Muscle of back (tissue), 11 donors: ENCODE data around the gene FYB1. TPM values are rescaled to one million over a fixed set of nuclear protein-coding genes. Genes with fewer than 3 reads are reported as not detected.

Experiments used
- DNase-seq, 3 donors: peaks; one replicate each; pipeline versions ENCODE4 v3.0.0 to v3.0.0-alpha.2; 2013
- polyA plus RNA-seq, 10 donors: library from polyadenylated mRNA; unstranded; fragments of 120-200 nt; gene quantifications; one replicate each; pipeline ENCODE4 v1.2.1, GENCODE V29; 2013; ENCODE audit not compliant: insufficient read length in 10 of 10

The FYB1 gene
- polyA plus RNA-seq, 10 donors: 1.9 to 17.6 (median 2.8) TPM

GRCh38 chr5:39093352-39093751 is 126.0 kb downstream of the FYB1 start:
- no peak for DNase-seq

DNA sequence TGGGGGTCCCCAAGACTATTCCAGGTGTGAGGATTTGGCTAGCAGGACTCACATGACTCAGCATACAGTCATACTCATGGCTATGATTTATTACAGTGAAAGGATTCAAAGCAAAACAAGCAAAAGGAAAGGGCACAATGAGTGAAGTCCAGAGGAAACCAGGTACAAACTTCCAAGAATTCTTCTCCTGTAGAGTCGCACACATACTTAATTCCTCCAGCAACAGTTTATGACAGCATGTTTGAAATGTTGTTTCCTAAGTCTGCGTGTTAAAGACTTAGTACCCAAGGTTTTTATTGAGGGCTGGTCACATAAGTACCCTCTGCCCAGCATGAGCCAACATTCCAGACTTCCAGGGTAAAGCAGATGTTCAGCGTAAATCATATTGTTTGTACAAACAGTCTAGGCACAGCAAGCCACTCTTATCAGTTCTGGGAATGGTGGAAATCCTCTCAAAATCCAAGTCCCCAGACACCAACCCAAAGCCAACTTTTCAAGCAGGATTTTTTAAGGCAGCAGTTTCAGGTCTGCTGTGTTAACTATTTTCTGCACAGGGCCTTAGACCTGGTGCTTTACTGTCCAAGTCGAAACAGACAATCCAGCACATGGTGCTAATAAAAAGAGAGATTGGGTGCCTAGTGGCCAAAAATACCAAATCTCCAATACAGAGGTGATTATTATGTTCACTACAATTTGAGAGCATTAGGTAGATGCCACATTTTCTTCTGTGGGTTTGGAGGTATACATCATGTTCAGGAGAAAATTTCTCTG is 126.6 kb downstream of the FYB1 start:
- DNase-seq: no peak

- DNase-seq: no peak
Observed at GRCh38 chr5:39091940-39092580, 127.3 kb downstream of the FYB1 start.

DNA sequence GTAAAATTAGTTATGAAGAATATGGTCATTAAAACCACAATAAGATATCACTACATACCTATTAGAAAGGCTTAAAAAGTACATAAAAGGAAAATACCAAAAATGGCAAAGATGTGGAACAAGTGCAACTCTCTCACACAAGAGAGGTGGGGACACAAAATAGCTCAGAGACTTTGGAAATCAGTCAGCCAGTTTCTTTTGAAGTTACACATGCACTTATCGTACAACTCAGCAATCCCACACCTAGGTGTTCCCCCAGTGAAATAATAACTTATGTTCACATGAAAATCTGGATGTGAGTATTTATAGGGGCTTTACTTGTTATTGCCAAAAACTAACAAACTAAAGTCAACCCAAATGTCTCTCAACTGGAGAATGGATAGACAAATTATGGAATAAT is 135.4 kb downstream of the FYB1 start:
- DNase-seq: no peak

DNA sequence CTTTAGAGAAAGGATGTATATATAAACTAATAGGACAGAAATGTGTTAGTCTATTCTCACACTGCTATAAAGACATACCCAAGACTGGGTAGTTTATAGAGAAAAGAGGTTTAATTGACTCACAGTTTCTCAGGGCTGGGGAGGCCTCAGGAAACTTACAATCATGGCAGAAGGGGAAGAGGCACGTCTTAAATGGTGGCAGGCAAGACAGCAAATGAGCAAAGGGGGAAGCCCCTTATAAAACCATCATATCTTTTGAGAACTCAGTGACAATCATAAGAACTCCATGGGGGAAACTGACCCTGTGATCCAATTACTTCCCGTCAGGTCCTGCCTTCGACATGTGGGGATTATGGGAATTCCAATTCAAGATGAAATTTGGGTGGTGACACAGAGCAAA is 136.4 kb downstream of the FYB1 start:
- DNase-seq: no peak

DNA sequence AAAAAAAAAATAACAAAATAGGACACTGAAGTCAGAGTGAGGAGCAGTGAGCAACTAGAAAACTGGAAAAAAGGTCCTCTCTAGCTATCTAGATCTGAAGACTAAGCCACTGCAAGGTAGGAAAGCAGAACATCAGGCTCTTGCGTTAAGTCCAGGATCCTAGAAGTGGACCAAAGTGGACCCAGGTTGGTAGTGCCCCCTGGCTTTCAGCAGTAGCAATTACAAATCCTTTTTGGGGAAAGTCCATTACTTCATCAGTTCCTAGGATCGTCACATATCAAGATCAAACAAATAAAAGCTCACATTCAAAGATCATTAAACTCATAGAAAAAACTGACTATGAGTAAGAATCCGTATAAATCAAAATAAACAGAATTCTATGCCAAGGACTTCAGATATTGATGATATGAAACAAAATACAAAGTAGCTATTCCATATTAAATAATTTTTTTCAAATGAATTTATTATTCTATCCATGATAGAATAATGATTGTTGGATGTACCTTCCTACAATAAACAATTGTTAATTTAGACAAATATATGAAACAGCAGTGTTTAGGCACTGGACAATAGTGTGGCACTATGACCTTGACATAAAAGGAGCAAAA is 138.7 kb downstream of the FYB1 start:
- DNase-seq: peak in 2 of 3 donors; percentile 37 to 49

- DNase-seq: no peak
Observed at GRCh38 chr5:39080168-39080567, 139.2 kb downstream of the FYB1 start.

DNA sequence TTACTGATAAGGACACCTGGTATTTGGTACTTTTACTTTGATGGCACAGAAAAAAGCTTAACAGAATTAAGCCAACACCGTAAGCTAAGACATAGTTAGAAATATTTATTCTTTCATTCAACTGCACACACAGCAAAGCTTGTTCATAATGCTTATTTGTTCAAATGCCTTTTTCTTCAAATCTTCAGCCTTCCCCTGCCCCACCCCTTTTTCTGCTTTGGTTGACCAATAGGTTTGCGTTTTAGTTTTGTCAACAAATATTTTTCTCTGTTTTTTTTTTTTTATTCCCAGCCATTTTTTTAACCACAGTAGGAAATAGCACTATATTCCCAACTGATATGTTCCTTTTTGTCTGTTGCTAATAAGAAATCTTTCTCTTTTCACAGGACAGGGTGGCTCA is 140.2 kb downstream of the FYB1 start:
- DNase-seq: no peak

DNA sequence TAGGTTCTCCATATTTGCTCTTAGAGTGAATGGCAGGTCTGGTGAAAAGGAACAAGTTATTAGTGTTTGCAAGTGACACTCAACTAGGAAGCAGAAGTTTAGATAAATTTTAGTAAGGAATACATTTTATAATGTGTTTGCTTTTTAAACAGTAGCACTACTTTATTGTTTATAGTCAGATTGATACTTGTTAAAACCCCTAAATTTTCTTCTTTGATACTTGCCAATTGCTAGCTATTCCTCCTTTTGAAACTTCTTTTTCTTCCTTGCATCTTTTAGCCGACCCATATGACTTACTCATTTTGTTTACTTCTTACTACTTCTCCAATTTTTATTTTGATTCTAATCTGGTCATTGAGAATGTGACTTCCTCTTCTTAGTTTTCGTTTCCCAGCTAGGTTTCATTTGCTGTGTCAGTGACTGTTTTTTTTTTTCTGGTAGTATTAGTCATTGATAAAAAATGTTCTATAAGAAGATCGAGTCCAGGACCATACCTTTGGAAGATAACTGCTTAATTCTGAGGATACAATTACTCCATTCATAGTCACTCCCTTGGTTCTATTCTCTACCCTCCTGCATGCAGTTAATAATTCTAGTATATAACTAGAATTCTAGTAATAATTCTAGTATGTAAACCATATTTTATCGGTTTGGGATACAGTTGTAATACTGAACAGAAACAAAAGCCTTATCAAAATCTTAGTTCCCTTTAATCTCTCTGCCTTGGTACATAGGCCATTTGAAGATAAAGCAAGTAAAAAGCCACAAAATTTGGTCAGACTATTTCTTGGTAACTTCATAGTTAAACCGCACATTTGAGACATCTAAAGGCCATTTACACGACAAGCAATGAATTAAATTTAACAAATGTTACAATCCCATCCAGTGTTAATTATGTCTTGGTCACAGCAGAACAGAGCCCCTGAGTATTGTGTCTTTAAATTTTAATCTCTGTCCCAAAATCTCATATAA is 142.3 kb downstream of the FYB1 start:
- no peak for DNase-seq

GRCh38 chr5:39076101-39076756 is 143.1 kb downstream of the FYB1 start:
- DNase-seq: no peak

- peak; percentile 90 to 95 (median 92) for DNase-seq
Observed at GRCh38 chr5:39074017-39074814, 145.1 kb downstream of the FYB1 start, which contains the start of gene RICTOR. Gene RICTOR, minus strand, starts transcription at chr5:39074399. Its CDS starts 22 bp downstream, at chr5:39074377.

- peak in 1 of 3 donors; percentile 61 for DNase-seq
Observed at GRCh38 chr5:39073767-39074016, 145.7 kb downstream of the FYB1 start.

GRCh38 chr5:39072925-39073766 is 146.2 kb downstream of the FYB1 start:
- peak; percentile 33 to 87 (median 40) for DNase-seq

DNA sequence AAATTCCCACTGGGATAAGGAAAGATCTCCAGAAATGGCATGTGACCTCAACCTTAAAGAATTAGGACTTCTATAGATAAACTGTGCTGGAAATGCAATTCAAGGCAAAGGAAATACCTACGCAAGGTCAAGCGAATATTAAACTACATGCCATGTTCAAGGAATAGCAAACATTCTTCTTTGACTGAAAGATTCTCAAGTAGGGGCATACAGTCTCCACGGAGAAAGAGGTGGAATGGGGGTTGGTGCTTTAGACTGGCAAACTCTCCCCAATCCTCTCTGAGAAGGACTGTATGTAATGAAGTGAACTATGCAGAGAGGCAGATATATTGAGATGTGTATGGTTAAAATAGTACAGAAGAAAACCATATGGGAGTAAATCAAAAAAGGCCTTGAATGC is 151.3 kb downstream of the FYB1 start:
- DNase-seq: no peak

DNA sequence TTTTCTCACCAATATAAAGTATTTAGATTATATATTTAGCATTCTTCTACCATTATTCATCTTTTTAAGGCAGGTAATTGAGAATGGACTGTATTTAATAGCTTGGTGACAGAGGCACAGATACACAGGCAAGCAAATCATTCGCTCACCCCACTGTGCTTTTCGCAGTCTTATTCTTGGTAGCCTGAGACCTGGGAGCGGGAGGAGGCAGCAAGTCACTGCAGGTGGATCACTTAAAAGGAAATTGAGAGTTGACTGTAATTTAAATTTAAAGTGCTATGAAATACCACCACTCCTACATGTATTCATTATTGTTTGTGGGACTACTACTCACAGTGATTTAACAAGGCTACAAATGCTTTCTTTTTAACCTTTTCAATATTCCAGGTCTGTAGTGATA is 154.9 kb downstream of the FYB1 start:
- no peak for DNase-seq

- no peak for DNase-seq
Observed at GRCh38 chr5:39063037-39063436, 156.3 kb downstream of the FYB1 start.

GRCh38 chr5:39062530-39062929 is 156.8 kb downstream of the FYB1 start:
- no peak for DNase-seq

DNA sequence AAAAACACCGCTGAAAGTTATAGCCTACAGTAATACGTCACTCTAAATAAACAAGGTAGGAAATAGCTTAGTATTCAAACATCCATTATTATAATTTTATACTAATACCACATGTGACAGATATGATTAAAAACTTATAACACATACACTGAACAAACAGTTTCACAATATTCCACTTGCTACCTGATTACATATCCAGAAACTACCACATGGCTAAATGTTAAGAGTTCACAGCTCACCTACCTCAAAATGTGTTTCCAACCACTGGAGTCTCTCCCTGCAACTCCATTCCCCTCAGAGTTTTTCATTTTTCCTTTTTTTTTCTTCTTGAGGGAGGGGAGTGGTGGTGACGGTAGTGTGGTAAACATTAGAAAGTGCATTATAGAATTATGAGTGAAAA is 157.3 kb downstream of the FYB1 start:
- DNase-seq: no peak

DNA sequence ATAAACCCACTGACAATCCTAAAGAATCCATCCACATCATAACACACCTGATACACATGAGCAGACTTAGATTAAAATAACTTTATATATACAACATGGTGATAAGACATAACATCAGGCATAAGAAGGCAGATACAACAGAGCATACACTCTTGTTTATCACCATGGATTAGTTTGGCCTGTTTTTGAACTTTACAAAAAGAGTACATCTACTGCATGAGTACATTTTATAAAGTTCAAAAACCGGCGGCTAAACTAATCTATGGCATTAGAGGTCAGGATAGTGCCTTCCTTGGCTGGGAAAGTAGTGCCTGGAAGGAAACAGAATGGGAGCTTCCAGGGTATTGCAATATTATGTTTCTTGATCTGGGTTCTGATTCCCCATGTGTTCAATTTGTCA is 160.3 kb downstream of the FYB1 start:
- DNase-seq: no peak
